Forelimb muscle (tissue), 1 donor: ENCODE measurements around the gene KLKB1. TPM values are rescaled to one million over a fixed set of nuclear protein-coding genes. Genes with fewer than 3 reads are reported as not detected.
"Not testable (repeated sequence)": the region's sequence is repeated elsewhere in the genome, so short reads cannot be mapped to it uniquely, and the experiment has no call there.

ENCODE experiments used
- DNase-seq: peaks from one replicate; pipeline ENCODE4 v3.0.0-alpha.2; 2013; ENCODE audit warnings: low read depth
- polyA plus RNA-seq: library from polyadenylated mRNA; unstranded; fragments of 120-200 nt; gene quantifications from one replicate; pipeline ENCODE4 v1.2.1, GENCODE V29; 2013; ENCODE audit not compliant: insufficient read length

The KLKB1 gene
- polyA plus RNA-seq, 1 donor: 0.15 TPM

- DNase-seq: no peak
Observed at GRCh38 chr4:186226521-186227189, 652 bp upstream of the KLKB1 start.

DNA sequence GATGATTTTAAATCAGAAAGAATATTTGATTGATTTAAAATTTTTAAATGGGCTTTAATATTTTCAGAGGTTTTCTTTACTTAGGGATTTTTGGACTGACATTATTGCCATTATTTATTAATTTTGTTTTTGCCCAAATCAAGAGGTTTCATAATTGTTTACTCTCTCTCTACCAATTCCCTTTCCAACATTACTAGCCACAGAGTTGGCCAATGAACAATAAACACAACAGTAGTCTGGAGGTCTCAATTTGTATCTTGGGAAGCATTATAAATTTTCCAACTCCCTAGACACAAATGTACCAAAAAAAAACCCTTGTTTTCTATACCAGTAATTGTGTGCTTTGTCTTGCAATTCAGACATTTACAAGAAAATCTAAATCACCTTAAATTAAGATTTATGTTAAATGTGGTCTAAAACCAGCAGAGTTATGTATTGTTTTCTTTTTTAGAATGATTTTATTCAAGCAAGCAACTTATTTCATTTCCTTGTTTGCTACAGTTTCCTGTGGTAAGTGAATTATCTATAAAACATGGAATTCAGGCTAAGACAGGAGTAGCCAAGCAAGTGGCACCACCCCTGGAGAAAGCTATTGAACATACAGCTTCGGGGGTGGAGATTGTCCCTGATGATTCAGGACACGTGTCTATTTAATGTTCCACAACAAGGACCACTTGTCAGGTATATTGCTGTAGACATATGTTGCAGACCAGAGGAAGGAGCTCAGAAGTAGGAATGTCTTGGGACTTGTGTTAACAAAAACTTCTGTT is 622 bp downstream of the KLKB1 start:
- DNase-seq: no peak

DNA sequence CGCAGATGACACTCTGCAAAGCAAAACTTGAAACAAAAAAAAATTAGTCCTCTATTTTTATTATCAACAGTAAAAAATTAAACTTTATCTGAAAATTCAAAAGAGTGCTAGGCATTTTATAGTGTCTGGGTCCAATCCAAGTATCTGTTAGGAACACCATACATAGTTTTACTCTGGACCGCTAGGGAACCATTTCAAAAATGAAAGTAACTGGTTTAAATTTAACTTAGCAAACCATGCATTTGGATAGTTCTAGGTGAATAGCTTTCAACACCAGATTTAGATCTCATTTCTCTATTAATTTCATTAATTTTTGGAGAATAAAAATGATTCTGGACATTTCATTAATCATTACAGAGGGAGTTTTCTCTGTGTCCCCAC is 1.2 kb downstream of the KLKB1 start:
- no peak for DNase-seq

- DNase-seq: no peak
Observed at GRCh38 chr4:186234367-186234766, 7.1 kb downstream of the KLKB1 start.

DNA sequence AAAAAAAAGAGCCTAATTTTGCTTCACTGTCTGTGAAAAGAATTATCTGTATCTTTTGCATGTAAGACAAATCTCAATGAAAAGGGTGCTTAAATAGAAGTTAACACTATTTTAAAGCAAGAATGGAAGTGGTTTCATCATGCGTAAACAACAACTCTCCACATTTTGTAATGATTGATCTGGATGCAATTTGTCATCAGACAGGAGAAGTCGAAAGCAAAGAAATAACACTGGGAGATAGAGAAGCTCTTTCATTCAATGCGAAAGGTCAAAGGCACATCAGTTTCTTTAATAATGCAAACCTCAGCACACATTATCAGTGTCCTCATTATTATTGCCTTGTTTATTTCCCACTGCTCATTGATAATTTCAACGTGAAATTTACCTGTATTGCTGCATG is 8.8 kb downstream of the KLKB1 start:
- no peak for DNase-seq

DNA sequence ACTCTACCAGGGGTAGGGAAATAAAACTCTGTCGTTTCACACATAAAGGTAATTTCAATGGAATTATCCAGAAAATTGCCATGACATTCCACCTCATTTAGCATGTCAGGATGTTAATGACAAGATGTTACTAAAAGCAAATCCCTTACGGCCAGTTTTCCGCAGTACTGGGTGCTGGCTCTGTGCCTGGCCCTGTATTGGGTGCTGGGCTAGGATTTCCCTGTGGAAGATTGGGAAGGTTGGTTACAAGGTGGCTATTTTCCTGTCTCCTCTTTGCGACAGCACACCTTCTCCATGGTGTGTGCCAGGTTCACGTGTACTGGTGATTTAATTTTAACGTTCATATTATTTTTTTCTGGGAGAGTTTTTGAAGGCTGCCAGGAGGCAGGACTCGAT is 13.1 kb downstream of the KLKB1 start:
- DNase-seq: no peak

DNA sequence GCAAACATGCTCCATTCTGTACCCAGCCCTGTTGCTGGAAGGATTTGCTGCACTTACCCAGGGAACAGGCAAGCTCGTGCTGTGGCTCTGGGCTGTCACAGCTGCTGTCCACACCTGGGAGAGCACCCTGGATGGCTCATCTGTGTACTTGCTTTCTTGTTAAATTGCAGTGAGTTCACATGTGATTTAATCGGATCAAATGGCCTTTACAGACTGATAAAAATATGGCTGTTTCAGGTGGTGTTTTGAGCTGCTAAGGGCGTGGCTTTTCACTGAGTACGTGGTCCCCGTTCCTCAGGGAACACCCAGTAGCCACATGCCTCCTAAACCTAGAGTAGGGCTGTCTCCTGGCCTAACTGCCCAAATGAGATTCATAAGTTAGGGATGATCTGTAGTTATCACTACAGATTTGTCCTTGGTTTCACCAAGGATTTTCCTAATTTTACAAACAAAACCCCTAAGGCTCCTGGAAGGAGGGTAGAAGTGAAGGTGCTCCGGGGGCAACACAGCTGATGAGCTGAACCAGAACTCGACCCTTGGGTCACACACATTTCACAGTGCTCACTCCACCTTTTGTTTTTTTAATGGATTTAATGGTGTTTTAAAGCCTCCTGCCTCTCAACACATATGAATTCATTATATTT is 13.7 kb downstream of the KLKB1 start:
- no peak for DNase-seq

DNA sequence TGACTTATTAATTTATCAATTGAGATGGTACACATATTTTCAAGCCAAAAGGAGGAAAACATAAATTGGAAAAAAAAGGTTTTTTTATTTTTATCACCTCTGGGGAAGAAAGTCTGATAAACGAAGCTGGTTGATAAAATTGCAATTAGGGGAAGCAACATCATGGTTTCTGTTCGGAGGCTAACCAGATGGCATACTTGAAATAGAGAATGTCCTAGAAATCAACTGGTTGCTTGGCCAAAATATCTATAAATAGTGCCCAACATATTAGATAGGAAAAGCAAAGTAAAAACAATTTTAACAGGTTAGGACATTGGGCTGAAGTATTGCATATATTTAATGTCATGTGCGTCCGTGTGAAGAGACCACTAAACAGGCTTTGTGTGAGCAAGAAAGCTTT is 14.3 kb downstream of the KLKB1 start:
- DNase-seq: no peak

GRCh38 chr4:186242031-186242430 is 14.7 kb downstream of the KLKB1 start:
- not testable (repeated sequence) for DNase-seq

DNA sequence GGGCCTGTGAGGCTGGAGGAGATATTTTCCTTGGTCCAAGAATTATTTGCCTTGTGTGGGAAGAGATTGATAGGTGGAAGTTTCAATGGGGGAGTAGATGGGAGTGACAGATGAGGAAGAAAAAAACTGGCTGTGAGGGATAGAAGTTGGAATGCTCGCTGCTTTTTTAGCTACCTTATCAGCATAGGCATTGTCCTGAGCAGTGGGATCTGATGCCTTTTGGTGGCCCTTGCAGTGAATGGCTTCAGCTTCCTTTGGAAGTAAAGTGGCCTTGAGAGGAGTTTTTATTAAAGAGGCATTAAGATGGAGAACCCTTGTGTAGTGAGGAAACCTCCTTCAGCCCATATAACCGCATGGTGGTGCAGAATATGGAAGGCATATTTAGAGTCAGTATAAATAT is 16.0 kb downstream of the KLKB1 start:
- no peak for DNase-seq

DNA sequence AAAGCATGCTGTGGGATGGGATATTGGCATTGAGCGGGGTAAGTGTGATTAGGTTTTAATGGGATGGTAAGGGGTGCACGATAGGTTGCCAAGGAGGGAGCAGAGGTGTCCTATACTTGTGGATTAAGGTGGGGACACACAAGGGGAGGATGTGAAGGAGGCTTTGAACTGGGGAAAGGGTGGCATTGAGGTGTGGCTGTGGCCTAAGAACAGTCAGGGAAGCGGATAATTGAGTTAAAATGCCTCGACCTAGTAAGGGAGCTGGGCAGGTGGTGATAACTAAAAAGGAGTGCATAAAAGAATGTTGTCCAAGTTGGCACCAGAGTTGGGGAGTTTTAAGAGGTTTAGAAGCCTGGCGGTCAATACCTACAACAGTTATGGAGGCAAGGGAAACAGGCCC is 17.5 kb downstream of the KLKB1 start:
- no peak for DNase-seq

DNA sequence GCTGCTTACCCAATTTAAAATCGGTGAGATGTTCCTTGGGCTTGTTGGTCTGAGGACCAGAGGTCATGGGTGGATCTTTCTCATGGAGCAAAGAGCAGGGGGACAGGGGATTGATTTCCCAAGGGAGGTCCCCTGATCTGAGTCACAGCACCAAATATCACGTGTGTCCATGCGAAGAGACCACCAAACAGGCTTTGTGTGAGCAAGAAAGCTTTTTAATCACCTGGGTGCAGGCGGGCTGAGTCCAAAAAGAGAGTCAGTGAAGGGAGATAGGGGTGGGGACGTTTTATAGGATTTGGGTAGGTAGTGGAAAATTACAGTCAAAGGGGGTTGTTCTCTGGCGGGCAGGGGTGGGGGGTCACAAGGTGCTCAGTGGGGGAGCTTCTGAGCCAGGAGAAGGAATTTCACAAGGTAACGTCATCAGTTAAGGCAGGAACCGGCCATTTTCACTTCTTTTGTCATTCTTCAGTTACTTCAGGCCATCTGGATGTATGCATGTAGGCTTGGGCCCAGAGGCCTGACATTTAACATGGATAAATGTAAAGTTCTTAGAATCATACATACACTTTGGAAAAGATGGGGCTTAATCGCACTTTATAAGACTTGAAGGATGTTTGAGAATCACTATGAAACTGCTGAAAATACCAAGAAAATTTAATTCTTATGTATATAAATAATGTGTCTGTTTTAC is 19.9 kb downstream of the KLKB1 start:
- not testable (repeated sequence) for DNase-seq

GRCh38 chr4:186248643-186249042 is 21.3 kb downstream of the KLKB1 start:
- DNase-seq: no peak

GRCh38 chr4:186249785-186250754 is 22.8 kb downstream of the KLKB1 start:
- DNase-seq: no peak

DNA sequence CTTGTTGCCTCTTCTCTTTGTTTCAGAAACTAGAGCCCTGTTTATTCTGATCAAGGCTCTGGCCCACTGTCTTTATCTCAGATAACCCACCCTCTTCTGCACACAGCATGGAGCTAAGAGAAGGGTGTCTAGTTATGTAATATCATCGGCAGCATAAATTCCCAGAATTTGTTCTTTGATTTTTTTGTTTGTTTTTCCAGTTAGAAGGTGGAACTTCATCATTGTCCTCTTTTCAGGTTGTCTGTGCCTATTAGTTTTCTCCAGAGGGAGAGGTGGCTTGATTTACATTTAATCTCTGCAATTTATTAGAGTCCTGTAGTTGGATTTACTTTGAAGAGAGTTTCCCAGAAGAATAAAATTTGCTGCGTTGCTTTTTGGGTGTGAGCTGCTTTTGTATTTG is 23.5 kb downstream of the KLKB1 start:
- DNase-seq: no peak

GRCh38 chr4:186255122-186255521 is 27.8 kb downstream of the KLKB1 start:
- no peak for DNase-seq

DNA sequence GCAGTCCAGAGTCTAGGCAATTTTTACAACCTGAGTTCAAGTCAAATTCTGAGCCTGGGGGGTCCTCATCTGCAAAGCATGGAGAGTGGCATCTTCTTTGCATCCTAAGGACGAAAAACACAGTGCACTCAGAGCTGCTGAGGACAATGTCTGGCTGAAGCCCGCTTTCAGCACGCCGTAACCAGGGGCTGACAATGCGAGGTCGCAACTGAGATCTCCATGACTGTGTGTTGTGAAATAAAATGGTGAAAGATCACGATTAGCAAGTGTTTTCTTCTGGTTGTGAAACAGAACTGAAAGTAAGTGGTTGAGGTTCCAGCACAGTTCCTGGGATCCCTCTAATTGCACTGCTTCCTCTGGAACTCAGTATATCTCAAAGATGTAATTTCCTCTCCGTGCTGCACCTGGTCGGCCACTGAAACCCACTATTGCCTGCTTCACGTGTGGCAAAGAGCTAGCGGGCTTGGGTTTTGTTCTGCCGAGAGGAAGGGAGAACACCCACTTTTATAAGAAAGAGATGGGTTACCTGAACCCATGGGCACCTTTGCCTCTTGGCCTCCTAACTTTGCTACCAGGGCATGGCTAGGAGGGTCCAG is 31.0 kb downstream of the KLKB1 start:
- DNase-seq: no peak

DNA sequence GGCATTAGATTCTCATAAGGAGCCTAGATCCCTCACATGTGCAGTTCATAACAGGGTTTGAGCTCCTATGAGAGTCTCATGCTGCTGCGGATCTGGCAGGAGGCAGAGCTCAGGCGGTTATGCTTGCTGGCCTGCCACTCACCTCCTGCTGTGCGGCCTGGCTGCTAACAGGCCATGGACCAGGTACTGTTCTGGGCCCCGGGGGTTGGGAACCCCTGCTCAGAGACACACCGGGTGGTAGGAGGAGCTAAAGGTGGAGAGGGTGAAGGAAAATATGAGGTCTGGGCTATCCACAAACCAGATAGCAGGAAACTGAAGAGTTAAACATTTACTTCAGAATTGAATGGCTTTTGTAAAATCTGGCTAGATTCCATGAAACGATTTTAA is 32.8 kb downstream of the KLKB1 start:
- no peak for DNase-seq

DNA sequence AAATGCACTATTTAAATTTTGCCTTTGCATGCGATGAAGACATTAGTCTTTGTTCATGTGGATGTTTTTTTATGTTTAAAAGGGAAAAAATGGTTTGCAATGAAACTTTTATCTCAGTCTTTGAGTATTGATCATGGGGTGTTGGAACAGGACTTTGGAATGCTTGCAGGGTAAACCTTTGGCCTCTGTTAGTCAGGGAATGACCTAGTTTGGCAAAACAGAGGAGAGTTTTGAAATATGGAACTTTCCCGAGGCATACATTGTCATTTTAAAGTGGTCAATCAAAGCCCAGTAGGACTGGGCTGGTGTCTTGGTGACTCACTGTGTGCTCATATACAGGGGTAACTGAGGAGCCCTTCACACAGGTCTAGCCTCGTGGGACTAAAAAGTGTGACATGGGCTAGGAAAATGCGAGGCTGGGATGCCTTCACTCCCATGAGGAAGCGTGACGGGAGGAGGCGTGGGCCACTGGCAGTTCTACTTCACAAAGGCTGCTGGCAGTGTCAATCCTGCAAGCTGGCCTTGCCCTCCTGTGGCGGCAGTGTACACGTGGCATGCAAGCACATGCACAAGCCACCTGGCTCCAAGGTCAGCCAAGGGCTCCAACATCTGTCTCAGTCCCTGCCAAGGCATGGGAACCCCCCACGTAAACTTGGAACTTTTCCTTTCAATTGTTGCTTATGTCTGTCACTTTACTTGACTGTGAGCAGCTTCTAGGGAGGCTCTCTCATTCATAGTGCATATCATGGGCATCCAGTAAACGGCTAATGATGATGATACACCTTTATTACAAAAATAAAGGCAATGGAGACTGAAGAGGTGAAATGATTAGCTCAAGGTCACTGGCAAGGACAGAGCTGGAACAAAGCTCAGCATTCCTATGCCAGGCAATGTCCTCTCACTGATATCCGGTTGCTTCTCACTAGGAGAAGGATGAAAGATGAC is 33.5 kb downstream of the KLKB1 start:
- DNase-seq: no peak

DNA sequence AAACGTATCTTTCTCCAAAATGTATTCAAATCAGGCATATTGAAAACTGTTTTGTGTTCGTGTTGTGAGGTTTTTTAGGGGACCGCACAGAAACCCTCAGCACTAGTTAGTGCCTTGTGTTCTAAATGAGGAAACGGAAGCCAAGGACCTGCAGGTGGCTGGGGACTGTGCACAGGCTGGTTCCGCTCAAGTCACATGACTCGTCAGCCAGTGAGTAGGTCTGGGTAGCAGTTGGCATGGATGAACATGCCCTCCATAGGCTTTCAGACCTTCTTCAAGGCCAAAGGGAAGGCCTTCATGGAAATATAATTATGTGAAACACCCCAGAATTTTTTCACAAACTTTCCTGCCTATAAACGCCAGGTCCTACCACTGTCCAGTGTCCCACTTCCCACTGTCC is 37.4 kb downstream of the KLKB1 start:
- DNase-seq: no peak
